Measurements from ENCODE around the gene RAPGEF3. TPM values are rescaled to one million over a fixed set of nuclear protein-coding genes. Genes with fewer than 3 reads are reported as not detected.

RAPGEF3 gene
- total and polyA plus RNA-seq, 4 donors, result 8.3 to 40.4 (median 18.9) TPM

GRCh38 chr12:47766502-47767215 is 8.0 kb upstream of the RAPGEF3 start:
- DNase-seq, result no peak
- H3K27ac ChIP-seq (ENCODE audit: low read depth in 1 of 2, low read length in 1 of 2), result no peak overlapping the region
- no peak for TF ChIP-seq CTCF (IDR thresholded peaks at IDR 0.05; ENCODE audit: control extremely low read depth, extremely low read depth)
- no peak for ATAC-seq (ENCODE audit: insufficient read depth, low FRiP score)
- H3K4me3 ChIP-seq, result no peak overlapping the region
- no peaks in the 10 kb centered on the region for H3K27me3 ChIP-seq (ENCODE audit: control insufficient read depth in 3 of 3, insufficient read depth in 3 of 3, low read length in 2 of 3)
- H3K9ac ChIP-seq (ENCODE audit: insufficient read depth in 1 of 2, low read length in 2 of 2), result no peak overlapping the region
- peaks cover 0 to 5% (median 0%) of the 10 kb centered on the region in 5 donors for H3K4me1 ChIP-seq (ENCODE audit: control insufficient read depth in 5 of 5, insufficient read depth in 5 of 5, low read length in 5 of 5)
- 61 to 64% methylated on average over 5 of the region's 5 CpGs for WGBS, 2 donors
- no peaks in the 10 kb centered on the region for H3K9me3 ChIP-seq (ENCODE audit: control insufficient read depth in 4 of 4, insufficient read depth in 3 of 4, low read length in 3 of 4)
- no peaks in the 10 kb centered on the region for H3K36me3 ChIP-seq (ENCODE audit: control insufficient read depth in 4 of 4, insufficient read depth in 4 of 4, low read length in 4 of 4)

GRCh38 chr12:47763481-47764346 is 5.0 kb upstream of the RAPGEF3 start:
- Histone ChIP-seq H3K27ac (ENCODE audit: low read depth in 1 of 2, low read length in 1 of 2) (no peak overlapping the region), H3K27me3 (ENCODE audit: control insufficient read depth in 3 of 3, insufficient read depth in 3 of 3, low read length in 2 of 3) (no peaks in the 10 kb centered on the region), H3K9ac (ENCODE audit: insufficient read depth in 1 of 2, low read length in 2 of 2) (no peak overlapping the region), H3K4me1 (ENCODE audit: control insufficient read depth in 5 of 5, insufficient read depth in 5 of 5, low read length in 5 of 5) (peaks cover 0 to 9% (median 1%) of the 10 kb centered on the region in 5 donors), H3K9me3 (ENCODE audit: control insufficient read depth in 4 of 4, insufficient read depth in 3 of 4, low read length in 3 of 4) (no peaks in the 10 kb centered on the region), H3K4me3 (no peak overlapping the region), H3K36me3 (ENCODE audit: control insufficient read depth in 4 of 4, insufficient read depth in 4 of 4, low read length in 4 of 4) (no peaks in the 10 kb centered on the region)
- WGBS, 2 donors, result 54 to 78% methylated on average over 8 of the region's 8 CpGs
- no peak for DNase-seq
- no peak for TF ChIP-seq CTCF (IDR thresholded peaks at IDR 0.05; ENCODE audit: control extremely low read depth, extremely low read depth)
- no peak for ATAC-seq (ENCODE audit: insufficient read depth, low FRiP score)

GRCh38 chr12:47762850-47763465 is 4.3 kb upstream of the RAPGEF3 start:
- H3K27me3 ChIP-seq (ENCODE audit: control insufficient read depth in 3 of 3, insufficient read depth in 3 of 3, low read length in 2 of 3), result no peaks in the 10 kb centered on the region
- H3K9ac ChIP-seq (ENCODE audit: insufficient read depth in 1 of 2, low read length in 2 of 2), result no peak overlapping the region
- no peak overlapping the region for H3K4me3 ChIP-seq
- peaks cover 0 to 17% (median 9%) of the 10 kb centered on the region in 5 donors for H3K4me1 ChIP-seq (ENCODE audit: control insufficient read depth in 5 of 5, insufficient read depth in 5 of 5, low read length in 5 of 5)
- no peak for TF ChIP-seq CTCF (IDR thresholded peaks at IDR 0.05; ENCODE audit: control extremely low read depth, extremely low read depth)
- DNase-seq, result no peak
- no peak for ATAC-seq (ENCODE audit: insufficient read depth, low FRiP score)
- H3K27ac ChIP-seq (ENCODE audit: low read depth in 1 of 2, low read length in 1 of 2), result no peak overlapping the region
- 80 to 95% methylated on average over 3 of the region's 3 CpGs for WGBS, 2 donors
- H3K9me3 ChIP-seq (ENCODE audit: control insufficient read depth in 4 of 4, insufficient read depth in 3 of 4, low read length in 3 of 4), result no peaks in the 10 kb centered on the region
- no peaks in the 10 kb centered on the region for H3K36me3 ChIP-seq (ENCODE audit: control insufficient read depth in 4 of 4, insufficient read depth in 4 of 4, low read length in 4 of 4)

All from lung (tissue), 12 donors.